ENCODE results near the gene HMGXB4. TPM values are rescaled to one million over a fixed set of nuclear protein-coding genes. Genes with fewer than 3 reads are reported as not detected.

HMGXB4 gene
- total and polyA plus RNA-seq, 2 of the 13 experiments (the other 11 are each of a cell fraction or from before 2014, with no cell fraction given): 13.9 to 16.3 TPM

GRCh38 chr22:35312198-35313059 lies 55.1 kb downstream of the HMGXB4 start (continued):
- TF ChIP-seq MZF1 (CRISPR knock-in tag; IDR thresholded peaks at IDR 0.05; ENCODE audit: borderline replicate concordance) (no peak), ETV6 (CRISPR knock-in tag; conservative IDR thresholded peaks at IDR 0.05) (no peak), E2F1 (CRISPR knock-in tag; IDR thresholded peaks at IDR 0.05) (no peak), MIER3 (CRISPR knock-in tag; IDR thresholded peaks at IDR 0.05; ENCODE audit: borderline replicate concordance) (peak; percentile 63; the same call in 1 of the 2 replicates), ARNT2 (CRISPR knock-in tag; IDR thresholded peaks at IDR 0.05; ENCODE audit: low read depth) (0 out of 2 replicates have a peak, but pooled peaks have one; percentile 18), ZNF614 (CRISPR knock-in tag; IDR thresholded peaks at IDR 0.05; ENCODE audit: borderline replicate concordance) (peak; percentile 68; the same call in 1 of the 2 replicates), HNRNPUL1 (IDR thresholded peaks at IDR 0.05; ENCODE audit: low read depth, low read length) (no peak), ZKSCAN5 (CRISPR knock-in tag; IDR thresholded peaks at IDR 0.05) (peak; percentile 99), GATAD1 (CRISPR knock-in tag; IDR thresholded peaks at IDR 0.05) (peak; percentile 47; the same call in 1 of the 2 replicates), HHEX (CRISPR knock-in tag; IDR thresholded peaks at IDR 0.05) (peak; percentile 49; the same call in 1 of the 2 replicates), JUN (CRISPR knock-in tag; IDR thresholded peaks at IDR 0.05) (0 out of 2 replicates have a peak, but pooled peaks have one; percentile 27), MLLT10 (CRISPR knock-in tag; IDR thresholded peaks at IDR 0.05) (no peak), ZNF776 (CRISPR knock-in tag; IDR thresholded peaks at IDR 0.05) (no peak), SNAPC5 (CRISPR knock-in tag; IDR thresholded peaks at IDR 0.05; ENCODE audit: borderline replicate concordance) (no peak), NAIF1 (CRISPR knock-in tag; IDR thresholded peaks at IDR 0.05; ENCODE audit: borderline replicate concordance) (no peak), TOPORS (CRISPR knock-in tag; IDR thresholded peaks at IDR 0.05) (no peak), XBP1 (CRISPR knock-in tag; IDR thresholded peaks at IDR 0.05) (no peak), FOXP1 (IDR thresholded peaks at IDR 0.05) (no peak), FOXP1 (CRISPR knock-in tag; IDR thresholded peaks at IDR 0.05) (peak; percentile 45; the same call in 1 of the 2 replicates), PCBP2 (optimal IDR thresholded peaks at IDR 0.05; ENCODE audit: low read depth, low read length, poor library complexity, severe bottlenecking) (no peak), ZNF652 (CRISPR knock-in tag; IDR thresholded peaks at IDR 0.05; ENCODE audit: borderline replicate concordance, low read depth) (0 out of 2 replicates have a peak, but pooled peaks have one; percentile 9), ZNF891 (CRISPR knock-in tag; IDR thresholded peaks at IDR 0.05) (peak; percentile 65; the same call in 1 of the 2 replicates), ZNF496 (CRISPR knock-in tag; IDR thresholded peaks at IDR 0.05; ENCODE audit: insufficient replicate concordance) (no peak), SALL2 (CRISPR knock-in tag; IDR thresholded peaks at IDR 0.05) (no peak), LBX2 (CRISPR knock-in tag; IDR thresholded peaks at IDR 0.05; ENCODE audit: borderline replicate concordance) (no peak), NFE2L1 (CRISPR knock-in tag; IDR thresholded peaks at IDR 0.05; ENCODE audit: borderline replicate concordance) (no peak), HOXA3 (CRISPR knock-in tag; IDR thresholded peaks at IDR 0.05) (peak; percentile 38; the same call in 1 of the 2 replicates), ISL2 (CRISPR knock-in tag; IDR thresholded peaks at IDR 0.05) (no peak)

Data from HepG2 (cell line).